ENCODE results near the gene USP37. TPM values are rescaled to one million over a fixed set of nuclear protein-coding genes. Genes with fewer than 3 reads are reported as not detected.

Gene USP37
- total RNA-seq, 4 donors from 2014 or later, result 10.5 to 12.0 (median 11.4) TPM

DNA sequence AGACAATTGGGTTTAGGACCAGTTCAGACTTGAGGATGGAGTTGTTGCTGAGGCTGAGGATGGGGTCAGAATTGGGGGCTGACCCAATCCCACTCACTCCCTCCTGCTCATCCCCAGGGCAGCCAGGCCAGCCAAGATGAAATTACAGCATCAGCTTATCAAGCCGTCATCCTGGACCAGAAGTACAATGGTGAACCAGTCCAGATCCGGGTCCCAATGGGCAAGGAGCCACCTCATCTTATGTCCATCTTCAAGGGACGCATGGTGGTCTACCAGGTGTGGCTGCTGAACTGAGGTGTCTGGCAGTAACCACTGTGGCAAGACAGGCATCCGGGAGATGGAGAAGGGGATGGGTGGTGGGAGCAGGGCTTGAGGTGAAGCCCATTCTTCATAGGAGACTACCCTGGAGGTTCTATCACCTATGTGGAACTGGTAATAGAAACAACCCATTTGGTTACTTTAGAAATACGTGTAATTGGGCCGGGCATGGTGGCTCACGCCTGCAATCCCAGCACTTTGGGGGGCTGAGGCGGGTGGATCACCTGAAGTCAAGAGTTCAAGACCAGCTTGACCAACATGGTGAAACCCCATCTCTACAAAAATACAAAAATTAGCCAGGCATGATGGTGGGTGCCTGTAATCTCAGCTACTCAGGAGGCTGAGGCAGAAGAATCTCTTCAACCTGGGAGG, 135.3 kb downstream of the USP37 start:
- peak in 1 of 2 donors; percentile 70 for DNase-seq (ENCODE audit: low spot score in 2 of 2)
- WGBS, 2 donors, result 92 to 93% methylated on average over 8 of the region's 8 CpGs
- intact Hi-C loops (cut with DNase I; ENCODE audit: low total_unique reads), result no loop called here
- no peak for TF ChIP-seq POLR2A (IDR thresholded peaks at IDR 0.05)
- TF ChIP-seq, protein P1, sequence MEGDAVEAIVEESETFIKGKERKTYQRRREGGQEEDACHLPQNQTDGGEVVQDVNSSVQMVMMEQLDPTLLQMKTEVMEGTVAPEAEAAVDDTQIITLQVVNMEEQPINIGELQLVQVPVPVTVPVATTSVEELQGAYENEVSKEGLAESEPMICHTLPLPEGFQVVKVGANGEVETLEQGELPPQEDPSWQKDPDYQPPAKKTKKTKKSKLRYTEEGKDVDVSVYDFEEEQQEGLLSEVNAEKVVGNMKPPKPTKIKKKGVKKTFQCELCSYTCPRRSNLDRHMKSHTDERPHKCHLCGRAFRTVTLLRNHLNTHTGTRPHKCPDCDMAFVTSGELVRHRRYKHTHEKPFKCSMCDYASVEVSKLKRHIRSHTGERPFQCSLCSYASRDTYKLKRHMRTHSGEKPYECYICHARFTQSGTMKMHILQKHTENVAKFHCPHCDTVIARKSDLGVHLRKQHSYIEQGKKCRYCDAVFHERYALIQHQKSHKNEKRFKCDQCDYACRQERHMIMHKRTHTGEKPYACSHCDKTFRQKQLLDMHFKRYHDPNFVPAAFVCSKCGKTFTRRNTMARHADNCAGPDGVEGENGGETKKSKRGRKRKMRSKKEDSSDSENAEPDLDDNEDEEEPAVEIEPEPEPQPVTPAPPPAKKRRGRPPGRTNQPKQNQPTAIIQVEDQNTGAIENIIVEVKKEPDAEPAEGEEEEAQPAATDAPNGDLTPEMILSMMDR (IDR thresholded peaks at IDR 0.05), result no peak
- H3K4me3 ChIP-seq (ENCODE audit: low read depth, poor library complexity, severe bottlenecking), result no peak overlapping the region

GRCh38 chr2:218431878-218432277, 136.3 kb downstream of the USP37 start:
- no peak for TF ChIP-seq POLR2A (IDR thresholded peaks at IDR 0.05)
- TF ChIP-seq, protein P1 (IDR thresholded peaks at IDR 0.05), result no peak
- WGBS, 2 donors, result 63 to 87% methylated on average over 2 to 10 of the region's 10 CpGs
- intact Hi-C loops (cut with DNase I; ENCODE audit: low total_unique reads), result no loop called here
- DNase-seq (ENCODE audit: low spot score in 2 of 2), result peak in 1 of 2 donors; percentile 43
- H3K4me3 ChIP-seq (ENCODE audit: low read depth, poor library complexity, severe bottlenecking), result no peak overlapping the region

- H3K4me3 ChIP-seq (ENCODE audit: low read depth, poor library complexity, severe bottlenecking), result no peak overlapping the region
- peak in 1 of 2 donors; percentile 60 for DNase-seq (ENCODE audit: low spot score in 2 of 2)
- WGBS, 2 donors, result 87 to 97% methylated on average over 11 of the region's 11 CpGs
- intact Hi-C loops (cut with DNase I; ENCODE audit: low total_unique reads), result no loop called here
- TF ChIP-seq, protein P1 (IDR thresholded peaks at IDR 0.05), result no peak
- no peak for TF ChIP-seq POLR2A (IDR thresholded peaks at IDR 0.05)
Measured at GRCh38 chr2:218430721-218431120, 137.4 kb downstream of the USP37 start.

DNA sequence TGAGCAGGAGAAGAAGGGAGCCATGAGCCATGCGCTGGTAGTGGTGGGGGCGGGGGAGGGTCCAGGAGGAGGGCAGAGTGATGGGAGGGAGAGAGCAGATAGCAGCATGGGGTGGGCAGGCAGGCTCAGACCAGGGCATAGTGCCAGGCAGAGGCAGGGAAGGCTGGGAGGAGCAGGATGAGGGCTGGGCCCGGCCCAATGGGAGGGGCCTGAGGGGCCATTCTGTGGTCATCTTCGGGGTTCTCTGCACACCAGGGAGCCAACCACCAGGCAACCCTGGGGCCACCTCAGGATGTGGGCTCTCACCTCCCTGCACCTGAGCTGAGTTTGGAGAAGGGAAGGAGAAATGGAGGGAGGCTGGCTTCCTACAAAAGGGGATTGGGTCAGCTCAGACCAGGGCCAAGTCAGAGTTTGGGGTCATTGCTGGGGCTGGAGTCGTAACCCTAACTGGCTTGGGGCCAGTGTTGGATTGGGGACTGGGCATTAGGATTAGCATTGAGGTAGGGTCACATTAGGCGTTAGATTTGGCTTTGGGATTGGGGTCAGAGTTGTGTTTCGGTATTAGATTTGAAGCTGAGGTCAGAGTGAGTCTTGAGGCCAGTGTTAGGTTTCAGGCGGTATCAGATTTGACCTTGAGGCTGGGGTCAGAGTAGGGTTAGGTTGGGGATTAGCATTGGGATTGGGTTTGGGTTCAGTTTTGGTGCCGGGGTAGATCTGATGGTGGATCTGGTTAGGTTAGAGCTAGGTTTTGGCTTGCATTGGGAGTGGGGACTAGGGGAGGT, 138.0 kb downstream of the USP37 start:
- intact Hi-C loops (cut with DNase I; ENCODE audit: low total_unique reads), result no loop called here
- peak in 1 of 2 donors; percentile 72 for DNase-seq (ENCODE audit: low spot score in 2 of 2)
- WGBS, 2 donors, result 71 to 75% methylated on average over 9 of the region's 9 CpGs
- TF ChIP-seq, protein P1 (IDR thresholded peaks at IDR 0.05), result no peak
- TF ChIP-seq POLR2A (IDR thresholded peaks at IDR 0.05), result no peak
- H3K4me3 ChIP-seq (ENCODE audit: low read depth, poor library complexity, severe bottlenecking), result no peak overlapping the region

DNA sequence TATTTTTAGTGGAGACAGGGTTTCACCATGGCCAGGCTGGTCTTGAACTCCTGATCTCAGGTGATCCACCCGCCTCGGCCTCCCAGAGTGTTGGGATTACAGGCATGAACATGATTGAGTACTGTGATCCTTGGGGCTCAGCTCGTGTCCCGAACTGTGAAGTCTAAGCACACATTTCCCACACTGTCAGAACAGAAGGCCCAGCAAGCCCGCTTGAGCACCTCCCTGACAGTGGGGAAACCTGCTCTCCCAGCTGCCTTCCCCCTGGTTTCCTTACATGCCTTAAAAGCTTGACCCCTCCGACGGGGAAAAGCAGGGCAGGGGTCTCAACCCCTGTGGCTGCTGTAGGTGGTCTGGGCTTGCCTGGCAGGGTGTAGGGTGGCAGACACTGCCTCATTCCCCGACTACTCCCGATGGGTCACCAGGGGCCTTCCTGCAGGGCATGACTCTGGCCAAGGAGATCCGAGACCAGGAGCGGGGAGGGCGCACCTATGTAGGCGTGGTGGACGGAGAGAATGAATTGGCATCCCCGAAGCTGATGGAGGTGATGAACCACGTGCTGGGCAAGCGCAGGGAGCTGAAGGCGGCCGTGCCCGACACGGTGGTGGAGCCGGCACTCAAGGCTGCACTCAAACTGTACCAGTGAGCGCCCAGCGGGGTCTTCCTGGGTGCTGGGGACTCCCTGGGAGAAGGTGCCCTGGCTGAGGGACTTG, 139.1 kb downstream of the USP37 start:
- WGBS, 2 donors, result 90 to 92% methylated on average over 16 to 24 of the region's 24 CpGs
- intact Hi-C loops (cut with DNase I; ENCODE audit: low total_unique reads), result no loop called here
- DNase-seq (ENCODE audit: low spot score in 2 of 2), result no peak
- no peak overlapping the region for H3K4me3 ChIP-seq (ENCODE audit: low read depth, poor library complexity, severe bottlenecking)
- TF ChIP-seq, protein P1 (IDR thresholded peaks at IDR 0.05), result no peak
- no peak for TF ChIP-seq POLR2A (IDR thresholded peaks at IDR 0.05)

Measured in lower leg skin (tissue), 4 donors.